Measurements from ENCODE around the gene GBF1. TPM values are rescaled to one million over a fixed set of nuclear protein-coding genes. Genes with fewer than 3 reads are reported as not detected.
"Not testable (repeated sequence)": the region's sequence is repeated elsewhere in the genome, so short reads cannot be mapped to it uniquely, and the experiment has no call there.

Gene GBF1
- total RNA-seq, 6 experiments from 2014 or later: 67.2 to 83.6 (median 74.2) TPM

GRCh38 chr10:102306006-102306405 lies 60.7 kb downstream of the GBF1 start:
- H3K4me1 Mint-ChIP-seq (ENCODE audit: low read depth): peaks cover 52% of the 10 kb centered on the region
- no peak overlapping the region for H3K4me3 Mint-ChIP-seq
- H3K27ac Mint-ChIP-seq: no peak overlapping the region
- no peak for DNase-seq
- H3K9me3 Mint-ChIP-seq: no peaks in the 10 kb centered on the region
- peaks cover 20% of the 10 kb centered on the region; the same call in 1 of the 2 replicates for H3K36me3 Mint-ChIP-seq (ENCODE audit: low read depth)
- no peak for TF ChIP-seq CTCF (IDR thresholded peaks at IDR 0.05)
- H3K27me3 Mint-ChIP-seq (ENCODE audit: insufficient read depth): no peaks in the 10 kb centered on the region

- Mint-ChIP-seq H3K4me1 (ENCODE audit: low read depth) (peaks cover 55% of the 10 kb centered on the region), H3K27ac (no peak overlapping the region), H3K36me3 (ENCODE audit: low read depth) (peaks cover 20% of the 10 kb centered on the region; the same call in 1 of the 2 replicates), H3K9me3 (no peaks in the 10 kb centered on the region), H3K4me3 (no peak overlapping the region), H3K27me3 (ENCODE audit: insufficient read depth) (no peaks in the 10 kb centered on the region)
- no peak for DNase-seq
- no peak for TF ChIP-seq CTCF (IDR thresholded peaks at IDR 0.05)
Observed at GRCh38 chr10:102306710-102307109, 61.4 kb downstream of the GBF1 start.

- H3K9me3 Mint-ChIP-seq, H3K4me3 Mint-ChIP-seq, H3K27ac Mint-ChIP-seq: not testable (repeated sequence)
Observed at GRCh38 chr10:102308318-102308717, 63.0 kb downstream of the GBF1 start.

GRCh38 chr10:102309236-102309635 lies 63.9 kb downstream of the GBF1 start:
- no peak for TF ChIP-seq CTCF (IDR thresholded peaks at IDR 0.05)
- H3K4me3 Mint-ChIP-seq: peak overlapping the region; percentile 65; the same call in 1 of the 2 replicates
- H3K27me3 Mint-ChIP-seq (ENCODE audit: insufficient read depth): peaks cover 2% of the 10 kb centered on the region; the same call in 1 of the 2 replicates
- H3K27ac Mint-ChIP-seq: peak overlapping the region; percentile 67
- DNase-seq: no peak
- H3K9me3 Mint-ChIP-seq: no peaks in the 10 kb centered on the region
- peaks cover 61% of the 10 kb centered on the region for H3K4me1 Mint-ChIP-seq (ENCODE audit: low read depth)
- H3K36me3 Mint-ChIP-seq (ENCODE audit: low read depth): peaks cover 20% of the 10 kb centered on the region; the same call in 1 of the 2 replicates

More at GRCh38 chr10:102308318-102308717, 63.0 kb downstream of the GBF1 start:
- DNase-seq; H3K27me3 Mint-ChIP-seq (ENCODE audit: insufficient read depth): not testable (repeated sequence)
- Mint-ChIP-seq H3K4me1 (ENCODE audit: low read depth) (peaks cover 58% of the 10 kb centered on the region), H3K36me3 (ENCODE audit: low read depth) (peaks cover 20% of the 10 kb centered on the region; the same call in 1 of the 2 replicates)

GRCh38 chr10:102309916-102310315 lies 64.6 kb downstream of the GBF1 start:
- peaks cover 2% of the 10 kb centered on the region; the same call in 1 of the 2 replicates for H3K27me3 Mint-ChIP-seq (ENCODE audit: insufficient read depth)
- H3K4me1 Mint-ChIP-seq (ENCODE audit: low read depth): peaks cover 63% of the 10 kb centered on the region
- no peak for DNase-seq
- H3K27ac Mint-ChIP-seq: peak overlapping the region; percentile 67
- peak overlapping the region; percentile 65 for H3K4me3 Mint-ChIP-seq
- no peaks in the 10 kb centered on the region for H3K9me3 Mint-ChIP-seq
- peaks cover 25% of the 10 kb centered on the region; the same call in 1 of the 2 replicates for H3K36me3 Mint-ChIP-seq (ENCODE audit: low read depth)
- no peak for TF ChIP-seq CTCF (IDR thresholded peaks at IDR 0.05)

GRCh38 chr10:102310361-102311024 lies 65.2 kb downstream of the GBF1 start:
- Mint-ChIP-seq H3K27ac (peak overlapping the region; percentile 67), H3K4me1 (ENCODE audit: low read depth) (peaks cover 62% of the 10 kb centered on the region), H3K9me3 (no peaks in the 10 kb centered on the region), H3K36me3 (ENCODE audit: low read depth) (peaks cover 25% of the 10 kb centered on the region; the same call in 1 of the 2 replicates), H3K4me3 (peak overlapping the region; percentile 65), H3K27me3 (ENCODE audit: insufficient read depth) (peaks cover 2% of the 10 kb centered on the region; the same call in 1 of the 2 replicates)
- TF ChIP-seq CTCF (IDR thresholded peaks at IDR 0.05): no peak
- peak; percentile 69 for DNase-seq

Measured in HFFc6 (cell line).